Activated CD8-positive, alpha-beta T cell treated with anti-CD3 and anti-CD28 coated beads for 36 hours (primary cell): ENCODE measurements around the gene TAF4. TPM values are rescaled to one million over a fixed set of nuclear protein-coding genes. Genes with fewer than 3 reads are reported as not detected.

Experiments
- ATAC-seq: fragments of 200-7000 bp; cut with Tn5 transposase; one replicate; pipeline ENCODE4 v1.10.0; 2021; ENCODE audit warnings: mild to moderate bottlenecking, moderate library complexity
- CTCF ChIA-PET: fragments of 350-600 bp; sonication (Branson Sonifier 250); formaldehyde crosslinking; loops from one replicate; lab custom pipeline; 2021; ENCODE audit warnings: antibody characterized with exemption; lab: Charles Lee
- POLR2A ChIA-PET: fragments of 350-600 bp; sonication (Branson Sonifier 250); formaldehyde crosslinking; loops from one replicate; lab custom pipeline; 2021; ENCODE audit warnings: antibody characterized with exemption; lab: Charles Lee
- DNase-seq: peaks from one replicate; pipeline ENCODE4 v3.0.0-alpha.2; 2020
- H3K27ac Mint-ChIP-seq: one replicate; pipeline ENCODE4 v1.8.0; 2021; ENCODE audit warnings: mild to moderate bottlenecking, mixed read lengths
- H3K27me3 Mint-ChIP-seq: one replicate; pipeline ENCODE4 v1.8.0; 2021; ENCODE audit warnings: mixed read lengths
- H3K36me3 Mint-ChIP-seq: one replicate; pipeline ENCODE4 v1.8.0; 2021; ENCODE audit warnings: low read depth, mixed read lengths
- H3K4me1 Mint-ChIP-seq: one replicate; pipeline ENCODE4 v1.8.0; 2021; ENCODE audit warnings: low read depth, mixed read lengths
- H3K4me3 Mint-ChIP-seq: one replicate; pipeline ENCODE4 v1.8.0; 2021; ENCODE audit warnings: mild to moderate bottlenecking, moderate library complexity, mixed read lengths
- H3K9me3 Mint-ChIP-seq: one replicate; pipeline ENCODE4 v1.8.0; 2021; ENCODE audit warnings: mixed read lengths
- CTCF ChIP-seq: fragments of 200-600 bp; IDR thresholded peaks from one replicate; pipeline ENCODE4 v1.8.0; 2022; ENCODE audit warnings: antibody characterized with exemption, mild to moderate bottlenecking
- intact Hi-C: fragments of 100-400 bp; cut with micrococcal nuclease; formaldehyde crosslinking; loops from one replicate; pipeline ENCODE4 v1.10.0; 2022
- total RNA-seq, 2 experiments: library from RNA; stranded (reverse); gene quantifications; one replicate each; pipeline ENCODE4 v1.2.3, GENCODE V29; 2021

TAF4 gene
- total RNA-seq, 2 experiments from 2014 or later: 14.1 to 15.9 TPM

GRCh38 chr20:61965606-61966491, 99.8 kb downstream of the TAF4 start:
- Mint-ChIP-seq H3K4me3 (no peak overlapping the region), H3K9me3 (no peaks in the 10 kb centered on the region), H3K4me1 (no peaks in the 10 kb centered on the region), H3K36me3 (no peaks in the 10 kb centered on the region), H3K27ac (no peak overlapping the region), H3K27me3 (peaks cover 6% of the 10 kb centered on the region)
- intact Hi-C loops: no loop called here
- ChIA-PET CTCF (no interaction called here), POLR2A (no interaction called here)
- DNase-seq (no peak), ATAC-seq (no peak)
- TF ChIP-seq CTCF: no peak

- DNase-seq: no peak
- intact Hi-C loops: no loop called here
- no peak overlapping the region for H3K4me3 Mint-ChIP-seq
- H3K36me3 Mint-ChIP-seq: no peaks in the 10 kb centered on the region
- H3K9me3 Mint-ChIP-seq: no peaks in the 10 kb centered on the region
- H3K27ac Mint-ChIP-seq: no peak overlapping the region
- POLR2A ChIA-PET: no interaction called here
- no peak for ATAC-seq
- peaks cover 6% of the 10 kb centered on the region for H3K27me3 Mint-ChIP-seq
- no peaks in the 10 kb centered on the region for H3K4me1 Mint-ChIP-seq
- TF ChIP-seq CTCF: no peak
- CTCF ChIA-PET: no interaction called here
Observed at GRCh38 chr20:61964675-61965605, 100.7 kb downstream of the TAF4 start.

GRCh38 chr20:61963885-61964674, 101.6 kb downstream of the TAF4 start:
- no peaks in the 10 kb centered on the region for H3K9me3 Mint-ChIP-seq
- H3K27ac Mint-ChIP-seq: no peak overlapping the region
- ChIA-PET POLR2A (no interaction called here), CTCF (no interaction called here)
- DNase-seq (no peak), ATAC-seq (no peak)
- TF ChIP-seq CTCF: no peak
- no peaks in the 10 kb centered on the region for H3K4me1 Mint-ChIP-seq
- peaks cover 6% of the 10 kb centered on the region for H3K27me3 Mint-ChIP-seq
- intact Hi-C loops: no loop called here
- no peaks in the 10 kb centered on the region for H3K36me3 Mint-ChIP-seq
- H3K4me3 Mint-ChIP-seq: no peak overlapping the region

GRCh38 chr20:61963149-61963548, 102.5 kb downstream of the TAF4 start:
- no peak overlapping the region for H3K27ac Mint-ChIP-seq
- ATAC-seq (no peak), DNase-seq (no peak)
- no peak for TF ChIP-seq CTCF
- H3K9me3 Mint-ChIP-seq: no peaks in the 10 kb centered on the region
- no peak overlapping the region for H3K4me3 Mint-ChIP-seq
- CTCF ChIA-PET: no interaction called here
- peaks cover 6% of the 10 kb centered on the region for H3K27me3 Mint-ChIP-seq
- intact Hi-C loops: no loop called here
- no peaks in the 10 kb centered on the region for H3K36me3 Mint-ChIP-seq
- POLR2A ChIA-PET: no interaction called here
- no peaks in the 10 kb centered on the region for H3K4me1 Mint-ChIP-seq
